SK-N-SH (cell line): ENCODE measurements around the gene PLGRKT.

Experiments
- CTCF ChIP-seq: fragments of 200-600 bp; sonication (generic); IDR thresholded peaks from 2 replicates; pipeline ENCODE4 v1.6.1; 2017; ENCODE audit warnings: antibody characterized with exemption, mild to moderate bottlenecking, moderate library complexity
- ELF1 ChIP-seq: IDR thresholded peaks from 2 replicates; pipeline ENCODE4 v1.4.0; 2012
- EZH2phosphoT487 ChIP-seq: fragments of 200-600 bp; sonication (generic); IDR thresholded peaks from 2 replicates; pipeline ENCODE4 v1.6.1; 2017; ENCODE audit warnings: low read depth, mixed run types, mild to moderate bottlenecking, antibody characterized with exemption, moderate library complexity, borderline replicate concordance
- GABPA ChIP-seq: IDR thresholded peaks from 2 replicates; pipeline ENCODE4 v1.4.0; 2012; ENCODE audit warnings: low read depth, mild to moderate bottlenecking
- JUND ChIP-seq: IDR thresholded peaks from 2 replicates; pipeline ENCODE4 v1.4.0; 2012
- MAX ChIP-seq: IDR thresholded peaks from 2 replicates; pipeline ENCODE4 v1.4.0; 2012; ENCODE audit warnings: low read depth
- NFIC ChIP-seq: IDR thresholded peaks from 2 replicates; pipeline ENCODE4 v1.4.0; 2012; ENCODE audit warnings: borderline replicate concordance
- POLR2AphosphoS5 ChIP-seq: IDR thresholded peaks from 2 replicates; pipeline ENCODE4 v1.6.1; 2012; ENCODE audit warnings: low read depth, low read length
- RAD21 ChIP-seq: IDR thresholded peaks from 2 replicates; pipeline ENCODE4 v1.6.1; 2012; ENCODE audit warnings: mild to moderate bottlenecking, low read length
- SMC3 ChIP-seq: IDR thresholded peaks from 2 replicates; pipeline ENCODE4 v1.6.1; 2012; ENCODE audit warnings: low read depth, low read length, improper control_type of control experiment
- USF1 ChIP-seq: IDR thresholded peaks from 2 replicates; pipeline ENCODE4 v1.4.0; 2012; ENCODE audit warnings: low read depth, borderline replicate concordance

- no peak for TF ChIP-seq SMC3
- no peak for TF ChIP-seq NFIC
- no peak for TF ChIP-seq POLR2AphosphoS5
- peak; percentile 26; the same call in 1 of the 2 replicates for TF ChIP-seq CTCF
- no peak for TF ChIP-seq USF1
- no peak for TF ChIP-seq EZH2phosphoT487
- TF ChIP-seq MAX: no peak
- no peak for TF ChIP-seq RAD21
- TF ChIP-seq JUND: no peak
- TF ChIP-seq GABPA: no peak
- no peak for TF ChIP-seq ELF1
Measured at GRCh38 chr9:5430912-5431311, 6.8 kb downstream of the PLGRKT start.
